Inflammatory macrophage treated with lipopolysaccharide for 1 hour (primary cell): ENCODE results near the gene ENTREP3.
"Not testable (repeated sequence)": the region's sequence is repeated elsewhere in the genome, so short reads cannot be mapped to it uniquely, and the experiment has no call there.

Source experiments
- DNase-seq, 2 donors: peaks; one replicate each; pipeline ENCODE4 v3.0.0-alpha.2; 2020 to 2022

The ENTREP3 gene

GRCh38 chr1:155220211-155220965 is 34.9 kb downstream of the ENTREP3 start:
- DNase-seq: not testable (repeated sequence)

- peak; percentile 64 to 67 for DNase-seq
These were observed 35.7 kb downstream of the ENTREP3 start for GRCh38 chr1:155219592-155220031.

GRCh38 chr1:155218854-155219591 is 36.3 kb downstream of the ENTREP3 start:
- peak; percentile 51 to 77 for DNase-seq

- DNase-seq: not testable (repeated sequence)
These were observed 40.6 kb downstream of the ENTREP3 start for GRCh38 chr1:155214702-155215101.

- DNase-seq: not testable (repeated sequence)
These were observed 43.2 kb downstream of the ENTREP3 start for GRCh38 chr1:155212051-155212440.

GRCh38 chr1:155211381-155212050 is 43.8 kb downstream of the ENTREP3 start:
- DNase-seq: not testable (repeated sequence)

- peak; percentile 75 to 77 for DNase-seq
These were observed 44.8 kb downstream of the ENTREP3 start for GRCh38 chr1:155210314-155211104.

- DNase-seq: no peak
These were observed 46.0 kb downstream of the ENTREP3 start for GRCh38 chr1:155209312-155209721.

- DNase-seq: peak; percentile 71 to 78
These were observed 46.6 kb downstream of the ENTREP3 start, which contains the start of gene MTX1 for GRCh38 chr1:155208541-155209311. MTX1 (plus strand) TSS chr1:155208695; CDS start chr1:155208805, 110 bp downstream.

- DNase-seq: peak in 1 of 2 donors; percentile 64
These were observed 47.3 kb downstream of the ENTREP3 start, which contains the start of gene THBS3 for GRCh38 chr1:155207806-155208540. THBS3 (minus strand) TSS chr1:155207897; CDS start chr1:155207876, 21 bp downstream.

- peak; percentile 48 to 90 for DNase-seq
These were observed 48.1 kb downstream of the ENTREP3 start for GRCh38 chr1:155206891-155207805.

- DNase-seq: no peak
These were observed 49.2 kb downstream of the ENTREP3 start for GRCh38 chr1:155205969-155206593.

- DNase-seq: no peak
These were observed 50.2 kb downstream of the ENTREP3 start for GRCh38 chr1:155205035-155205434.

GRCh38 chr1:155202731-155203515 is 52.4 kb downstream of the ENTREP3 start:
- no peak for DNase-seq

GRCh38 chr1:155202198-155202597 is 53.1 kb downstream of the ENTREP3 start:
- no peak for DNase-seq

- DNase-seq: no peak
These were observed 54.4 kb downstream of the ENTREP3 start for GRCh38 chr1:155200920-155201319.

- DNase-seq: no peak
These were observed 55.5 kb downstream of the ENTREP3 start for GRCh38 chr1:155199792-155200191.

GRCh38 chr1:155198547-155198906 is 56.8 kb downstream of the ENTREP3 start:
- no peak for DNase-seq
